Ovary (tissue), 9 donors: ENCODE data around the gene RRP36. TPM values are rescaled to one million over a fixed set of nuclear protein-coding genes. Genes with fewer than 3 reads are reported as not detected.

ENCODE experiments used
- polyA plus RNA-seq, 2 donors: library from polyadenylated mRNA; stranded (reverse); fragments of 200-250 nt in 1 of 2; fragments of 350-450 nt in 1 of 2; fragmentation: Illumina TruSeq in 1 of 2; extraction: RNeasy Lipid Tissue Mini Kit (QIAGEN cat#74804) in 1 of 2; gene quantifications; one replicate each; pipeline ENCODE4 v1.2.3, GENCODE V29; 2013 to 2014
- total RNA-seq, 7 donors: library from RNA; depleted of rRNA in 2 of 7; stranded (reverse); fragments of >200 nt in 2 of 7; fragmentation: NEBNext Ultra II Directional in 3 of 7; extraction: Animal tissue kit (Norgen Biotek cat#: 25700) in 3 of 7; gene quantifications; one replicate each; pipeline versions ENCODE4 v1.1.0 to v1.2.4, GENCODE V29; 2016 to 2023
- donor health status: DM: no; HTN: no; CAD: no; lungs with moderate emphysema.
- donor health status: DM: no; HTN: no; CAD: no.
- donor health status: Bipolar disorder and iron deficiency.
- donor health status: DM: yes; HTN: yes; CAD: no.
- donor health status: DM: no; HTN: no; CAD: no.
- donor health status: DM: yes; HTN: yes; CAD: no.

Gene RRP36
- total and polyA plus RNA-seq, 9 donors, result 23.6 to 58.7 (median 36.0) TPM

Other genes starting within 250 kb of the RRP36 start
- 10 to 100 TPM; 13.3 to 27.1 (median 25.4) TPM for gene BICRAL, start 239.6 kb upstream of the RRP36 start, total RNA-seq
- 10 to 100 TPM; 10.5 to 24.9 TPM for gene BICRAL, start 239.6 kb upstream of the RRP36 start, polyA plus RNA-seq
- 10 to 100 TPM; 60.1 to 77.9 (median 68.1) TPM for gene RPL7L1, start 142.0 kb upstream of the RRP36 start, total RNA-seq
- gene RPL7L1, start 142.0 kb upstream of the RRP36 start, polyA plus RNA-seq, result 10 to 100 TPM; 48.6 to 97.8 TPM
- gene PTCRA, start 105.6 kb upstream of the RRP36 start, total RNA-seq, result under 1 TPM in 1 of 7 donors, not detected in 6; 0.55 TPM
- not detected for gene PTCRA, start 105.6 kb upstream of the RRP36 start, polyA plus RNA-seq
- 10 to 100 TPM; 25.3 to 61.2 (median 44.5) TPM for gene CNPY3, start 92.1 kb upstream of the RRP36 start, total RNA-seq
- 10 to 100 TPM; 36.8 to 40.0 TPM for gene CNPY3, start 92.1 kb upstream of the RRP36 start, polyA plus RNA-seq
- gene GNMT, start 60.9 kb upstream of the RRP36 start, total RNA-seq, result 1 to 10 TPM in 4 of 7 donors, under 1 TPM in 3; 0.57 to 2.7 (median 1.3) TPM
- 1 to 10 TPM in 1 of 2 donors, under 1 TPM in 1; 0.35 to 1.1 TPM for gene GNMT, start 60.9 kb upstream of the RRP36 start, polyA plus RNA-seq
- 10 to 100 TPM; 23.1 to 41.0 (median 29.8) TPM for gene PEX6, start 42.4 kb upstream of the RRP36 start, total RNA-seq
- gene PEX6, start 42.4 kb upstream of the RRP36 start, polyA plus RNA-seq, result 10 to 100 TPM in 1 of 2 donors, 1 to 10 TPM in 1; 8.8 to 30.2 TPM
- gene PPP2R5D, start 37.1 kb upstream of the RRP36 start, total RNA-seq, result 10 to 100 TPM; 20.4 to 40.5 (median 34.1) TPM
- gene PPP2R5D, start 37.1 kb upstream of the RRP36 start, polyA plus RNA-seq, result 10 to 100 TPM; 30.4 to 78.1 TPM
- gene MEA1, start 7.7 kb upstream of the RRP36 start, total RNA-seq, result 10 to 100 TPM; 48.2 to 69.8 (median 60.1) TPM
- 10 to 100 TPM; 75.9 to 95.1 TPM for gene MEA1, start 7.7 kb upstream of the RRP36 start, polyA plus RNA-seq
- 10 to 100 TPM; 40.9 to 78.8 (median 55.1) TPM for gene KLHDC3, start 7.4 kb upstream of the RRP36 start, total RNA-seq
- gene KLHDC3, start 7.4 kb upstream of the RRP36 start, polyA plus RNA-seq, result 10 to 100 TPM; 72.1 to 90.9 TPM
- gene CUL7, start 32.2 kb downstream of the RRP36 start, total RNA-seq, result 10 to 100 TPM; 15.6 to 29.1 (median 25.0) TPM
- 10 to 100 TPM in 1 of 2 donors, 1 to 10 TPM in 1; 9.3 to 13.9 TPM for gene CUL7, start 32.2 kb downstream of the RRP36 start, polyA plus RNA-seq
- 10 to 100 TPM; 11.5 to 56.7 (median 47.3) TPM for gene MRPL2, start 37.8 kb downstream of the RRP36 start, total RNA-seq
- 10 to 100 TPM; 37.2 to 55.6 TPM for gene MRPL2, start 37.8 kb downstream of the RRP36 start, polyA plus RNA-seq
- gene KLC4, start 38.0 kb downstream of the RRP36 start, total RNA-seq, result 10 to 100 TPM; 17.8 to 29.8 (median 24.7) TPM
- gene KLC4, start 38.0 kb downstream of the RRP36 start, polyA plus RNA-seq, result 10 to 100 TPM; 14.7 to 27.2 TPM
- 100 to 1,000 TPM in 4 of 7 donors, 10 to 100 TPM in 3; 65.7 to 167 (median 105) TPM for gene PTK7, start 54.7 kb downstream of the RRP36 start, total RNA-seq
- 10 to 100 TPM; 44.4 to 79.6 TPM for gene PTK7, start 54.7 kb downstream of the RRP36 start, polyA plus RNA-seq
- gene SRF, start 149.6 kb downstream of the RRP36 start, total RNA-seq, result 10 to 100 TPM; 21.0 to 73.3 (median 38.0) TPM
- gene SRF, start 149.6 kb downstream of the RRP36 start, polyA plus RNA-seq, result 10 to 100 TPM; 26.6 to 26.9 TPM
- gene CUL9, start 160.6 kb downstream of the RRP36 start, total RNA-seq, result 10 to 100 TPM; 24.2 to 44.5 (median 33.0) TPM
- 10 to 100 TPM; 15.9 to 20.8 TPM for gene CUL9, start 160.6 kb downstream of the RRP36 start, polyA plus RNA-seq
- gene DNPH1, start 207.9 kb downstream of the RRP36 start, total RNA-seq, result 100 to 1,000 TPM in 1 of 7 donors, 10 to 100 TPM in 6; 25.0 to 120 (median 44.7) TPM
- gene DNPH1, start 207.9 kb downstream of the RRP36 start, polyA plus RNA-seq, result 10 to 100 TPM; 13.6 to 55.5 TPM
- under 1 TPM in 2 of 7 donors, not detected in 5; 0.03 to 0.11 TPM for gene TTBK1, start 221.9 kb downstream of the RRP36 start, total RNA-seq
- gene TTBK1, start 221.9 kb downstream of the RRP36 start, polyA plus RNA-seq, result under 1 TPM in 1 of 2 donors, not detected in 1; 0.06 TPM